Osteoblast (primary cell): Measurements from ENCODE around the gene SEC24C. TPM values are rescaled to one million over a fixed set of nuclear protein-coding genes. Genes with fewer than 3 reads are reported as not detected.
"Not testable (repeated sequence)": the region's sequence is repeated elsewhere in the genome, so short reads cannot be mapped to it uniquely, and the experiment has no call there.

Experiments used
- DNase-seq: peaks from one replicate; pipeline ENCODE4 v3.0.0; 2011; ENCODE audit warnings: low spot score, mixed read lengths; ENCODE audit not compliant: insufficient read length; ENCODE audit errors: missing footprints
- H2AFZ ChIP-seq: 2 replicates; pipeline ENCODE4 v1.6.0; 2011; ENCODE audit warnings: mild to moderate bottlenecking, low read length
- H3K27ac ChIP-seq: 2 replicates; pipeline ENCODE4 v1.5.1; 2011; ENCODE audit warnings: mild to moderate bottlenecking, low read depth, low read length, moderate library complexity
- H3K27me3 ChIP-seq: 2 replicates; pipeline ENCODE4 v1.6.0; 2012; ENCODE audit warnings: mild to moderate bottlenecking, control low read depth, inconsistent platforms, low read length, moderate library complexity; ENCODE audit not compliant: insufficient read depth
- H3K36me3 ChIP-seq: 2 replicates; pipeline ENCODE4 v1.5.1; 2011; ENCODE audit warnings: mild to moderate bottlenecking, low read length, control low read depth, moderate library complexity; ENCODE audit not compliant: insufficient read depth
- H3K4me1 ChIP-seq: 2 replicates; pipeline ENCODE4 v1.5.1; 2011; ENCODE audit warnings: mild to moderate bottlenecking, low read length, control low read depth, moderate library complexity; ENCODE audit not compliant: insufficient read depth
- H3K4me2 ChIP-seq: 2 replicates; pipeline ENCODE4 v1.6.0; 2011; ENCODE audit warnings: mild to moderate bottlenecking, low read length; ENCODE audit not compliant: insufficient read depth
- H3K4me3 ChIP-seq: fragments of 200-600 bp; sonication (generic); 3 replicates; pipeline ENCODE4 v1.5.1; 2012; ENCODE audit warnings: mild to moderate bottlenecking, low read length, inconsistent platforms; ENCODE audit not compliant: insufficient read depth
- H3K79me2 ChIP-seq: 2 replicates; pipeline ENCODE4 v1.6.0; 2012; ENCODE audit warnings: mild to moderate bottlenecking, low read length, control low read depth, inconsistent platforms; ENCODE audit not compliant: insufficient read depth
- H3K9me3 ChIP-seq: 2 replicates; pipeline ENCODE4 v1.5.1; 2011; ENCODE audit warnings: low read depth, low read length, control low read depth
- H4K20me1 ChIP-seq: 2 replicates; pipeline ENCODE4 v1.6.0; 2012; ENCODE audit warnings: mild to moderate bottlenecking, low read length, control low read depth; ENCODE audit not compliant: insufficient read depth
- CTCF ChIP-seq: IDR thresholded peaks from 2 replicates; pipeline ENCODE4 v1.5.1; 2011; ENCODE audit warnings: mild to moderate bottlenecking, low read depth, low read length, moderate library complexity; ENCODE audit errors: extremely low read depth
- total RNA-seq: library from RNA; depleted of rRNA; stranded (reverse); fragments of >200 nt; gene quantifications from 2 replicates; pipeline ENCODE4 v1.2.3, GENCODE V29; 2012

Gene SEC24C
- total RNA-seq, 1 donor: 28.6 TPM

- H3K9me3 ChIP-seq: no peaks in the 10 kb centered on the region
- H3K79me2 ChIP-seq: peaks cover 47% of the 10 kb centered on the region
- H2AFZ ChIP-seq: no peak overlapping the region
- TF ChIP-seq CTCF: no peak
- DNase-seq: no peak
- H3K4me3 ChIP-seq: no peak overlapping the region
- peaks cover 6% of the 10 kb centered on the region for H3K4me1 ChIP-seq
- H4K20me1 ChIP-seq: peaks cover 3% of the 10 kb centered on the region
- H3K27me3 ChIP-seq: no peaks in the 10 kb centered on the region
- H3K36me3 ChIP-seq: peaks cover 8% of the 10 kb centered on the region
- no peak overlapping the region for H3K27ac ChIP-seq
- H3K4me2 ChIP-seq: no peak overlapping the region
Measured at GRCh38 chr10:73732931-73733623, 11.1 kb upstream of the SEC24C start.

GRCh38 chr10:73734028-73734720 is 10.0 kb upstream of the SEC24C start:
- Histone ChIP-seq H3K9me3 (no peaks in the 10 kb centered on the region), H3K4me1 (peaks cover 6% of the 10 kb centered on the region), H3K4me3 (no peak overlapping the region)

GRCh38 chr10:73734796-73735305 is 9.3 kb upstream of the SEC24C start:
- Histone ChIP-seq H3K4me2 (no peak overlapping the region), H3K27ac (no peak overlapping the region), H3K27me3 (no peaks in the 10 kb centered on the region), H3K79me2 (peaks cover 44% of the 10 kb centered on the region), H3K4me1 (peaks cover 3% of the 10 kb centered on the region), H4K20me1 (peaks cover 3% of the 10 kb centered on the region), H3K4me3 (no peak overlapping the region), H2AFZ (no peak overlapping the region), H3K36me3 (peaks cover 7% of the 10 kb centered on the region), H3K9me3 (no peaks in the 10 kb centered on the region)
- DNase-seq: no peak
- TF ChIP-seq CTCF: no peak

More at GRCh38 chr10:73734028-73734720, 10.0 kb upstream of the SEC24C start:
- DNase-seq: no peak
- Histone ChIP-seq H3K27ac (no peak overlapping the region), H2AFZ (no peak overlapping the region), H4K20me1 (peaks cover 3% of the 10 kb centered on the region), H3K79me2 (peaks cover 44% of the 10 kb centered on the region), H3K27me3 (no peaks in the 10 kb centered on the region), H3K4me2 (no peak overlapping the region), H3K36me3 (peaks cover 7% of the 10 kb centered on the region)
- TF ChIP-seq CTCF: no peak

GRCh38 chr10:73740501-73741254 is 3.5 kb upstream of the SEC24C start:
- not testable (repeated sequence) for H3K27ac ChIP-seq, H3K4me2 ChIP-seq, H3K36me3 ChIP-seq, DNase-seq, H3K27me3 ChIP-seq, H3K4me3 ChIP-seq, H2AFZ ChIP-seq, H4K20me1 ChIP-seq, H3K9me3 ChIP-seq
- peaks cover 22% of the 10 kb centered on the region for H3K4me1 ChIP-seq
- H3K79me2 ChIP-seq: peaks cover 39% of the 10 kb centered on the region
